Skeletal muscle tissue (tissue), 4 donors: ENCODE results near the gene NPLOC4. TPM values are rescaled to one million over a fixed set of nuclear protein-coding genes. Genes with fewer than 3 reads are reported as not detected.
"Not testable (repeated sequence)": the region's sequence is repeated elsewhere in the genome, so short reads cannot be mapped to it uniquely, and the experiment has no call there.

Experiments used
- H3K27ac ChIP-seq: one replicate; pipeline ENCODE4 v1.7.0; 2013; ENCODE audit warnings: mild to moderate bottlenecking, low read depth, low read length, inconsistent platforms
- H3K27me3 ChIP-seq, 3 donors: one replicate each; pipeline ENCODE4 v1.7.0; 2013; ENCODE audit warnings: low read length in 3 of 3; ENCODE audit not compliant: control insufficient read depth in 3 of 3, insufficient read depth in 3 of 3
- H3K36me3 ChIP-seq, 3 donors: one replicate each; pipeline ENCODE4 v1.7.0; 2013; ENCODE audit warnings: low read length in 3 of 3; ENCODE audit not compliant: control insufficient read depth in 3 of 3, insufficient read depth in 3 of 3
- H3K4me1 ChIP-seq, 3 donors: one replicate each; pipeline ENCODE4 v1.7.0; 2013; ENCODE audit warnings: low read length in 3 of 3, mild to moderate bottlenecking in 3 of 3; ENCODE audit not compliant: control insufficient read depth in 3 of 3, insufficient read depth in 3 of 3
- H3K4me3 ChIP-seq, 3 donors: one replicate each; pipeline ENCODE4 v1.7.0; 2013; ENCODE audit warnings: low read length in 3 of 3
- H3K9ac ChIP-seq, 3 donors: one replicate each; pipeline ENCODE4 v1.7.0; 2013; ENCODE audit warnings: low read length in 3 of 3, mild to moderate bottlenecking in 3 of 3, moderate library complexity in 2 of 3, low read depth in 1 of 3
- H3K9me3 ChIP-seq, 3 donors: one replicate each; pipeline ENCODE4 v1.7.0; 2013; ENCODE audit warnings: low read length in 3 of 3; ENCODE audit not compliant: control insufficient read depth in 3 of 3
- total RNA-seq: library from RNA; depleted of rRNA; stranded (reverse); fragments of >200 nt; gene quantifications from one replicate; pipeline ENCODE4 v1.2.3, GENCODE V29; 2014
- donor health status: Osteomylitis.

Gene NPLOC4
- total RNA-seq, 1 donor from 2014 or later = 43.8 TPM

DNA sequence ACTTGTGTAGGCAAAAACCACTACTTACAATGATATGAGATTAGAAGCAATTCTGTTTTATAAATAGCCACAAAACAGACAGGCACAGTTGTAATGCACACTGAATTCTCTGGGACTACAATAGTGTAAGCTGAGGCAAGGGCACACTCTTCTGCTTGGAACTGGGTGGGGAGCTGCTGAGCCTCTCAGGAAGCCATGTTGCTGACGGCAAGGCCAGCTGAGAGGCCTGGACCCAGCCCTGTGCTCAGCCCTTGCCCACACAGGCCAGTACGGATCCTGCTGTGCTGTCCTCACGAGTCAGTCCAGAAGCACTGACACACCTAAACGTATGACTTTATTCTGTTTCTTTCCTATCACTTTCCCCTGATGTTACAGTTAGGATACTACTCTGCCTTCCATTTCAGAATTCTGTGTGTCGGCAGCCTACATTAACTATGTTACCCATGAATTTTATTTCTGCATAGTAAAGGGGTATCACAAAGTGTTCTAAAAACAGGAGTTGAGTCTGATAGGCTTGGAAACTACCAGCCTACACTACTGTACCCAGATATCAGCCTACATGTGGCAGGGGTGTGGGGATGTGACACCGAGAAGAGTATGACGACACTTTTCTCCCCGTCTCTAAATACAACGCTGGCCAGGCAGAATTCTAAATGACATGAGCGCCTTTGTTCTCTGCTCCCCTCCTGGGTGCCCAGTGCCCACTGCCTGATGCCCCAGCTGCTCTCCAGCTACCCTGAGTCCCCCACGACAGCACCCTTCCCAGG, 43.6 kb downstream of the NPLOC4 start:
- Histone ChIP-seq H3K9me3 (no peaks in the 10 kb centered on the region), H3K9ac (no peak overlapping the region), H3K27me3 (no peaks in the 10 kb centered on the region), H3K4me3 (no peak overlapping the region), H3K36me3 (peaks cover 51 to 76% (median 70%) of the 10 kb centered on the region in 3 donors), H3K4me1 (no peaks in the 10 kb centered on the region), H3K27ac (no peak overlapping the region)

DNA sequence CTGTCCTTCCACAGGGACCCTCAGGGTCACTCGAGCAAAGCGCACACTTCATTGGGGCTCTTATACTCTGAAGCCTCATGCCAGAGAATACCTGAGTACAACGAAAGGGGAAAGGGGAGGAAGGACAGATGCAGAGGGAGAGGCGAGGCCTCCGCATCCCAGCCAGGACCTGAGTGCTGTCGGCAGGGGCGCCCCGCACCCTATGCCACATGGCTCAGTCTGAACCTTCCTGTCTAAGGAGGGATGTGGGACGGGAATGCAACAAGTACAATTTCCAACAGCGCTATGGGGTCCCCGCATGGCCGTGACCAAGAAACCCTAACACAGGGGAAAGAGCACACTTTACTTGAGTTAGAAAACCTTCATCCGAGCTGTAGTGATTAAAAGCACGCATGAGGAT, 44.9 kb downstream of the NPLOC4 start:
- no peak overlapping the region for H3K9ac ChIP-seq
- no peaks in the 10 kb centered on the region for H3K9me3 ChIP-seq
- no peaks in the 10 kb centered on the region for H3K27me3 ChIP-seq
- no peaks in the 10 kb centered on the region for H3K4me1 ChIP-seq
- peaks cover 54 to 75% (median 70%) of the 10 kb centered on the region in 3 donors for H3K36me3 ChIP-seq
- no peak overlapping the region for H3K4me3 ChIP-seq
- H3K27ac ChIP-seq = no peak overlapping the region

DNA sequence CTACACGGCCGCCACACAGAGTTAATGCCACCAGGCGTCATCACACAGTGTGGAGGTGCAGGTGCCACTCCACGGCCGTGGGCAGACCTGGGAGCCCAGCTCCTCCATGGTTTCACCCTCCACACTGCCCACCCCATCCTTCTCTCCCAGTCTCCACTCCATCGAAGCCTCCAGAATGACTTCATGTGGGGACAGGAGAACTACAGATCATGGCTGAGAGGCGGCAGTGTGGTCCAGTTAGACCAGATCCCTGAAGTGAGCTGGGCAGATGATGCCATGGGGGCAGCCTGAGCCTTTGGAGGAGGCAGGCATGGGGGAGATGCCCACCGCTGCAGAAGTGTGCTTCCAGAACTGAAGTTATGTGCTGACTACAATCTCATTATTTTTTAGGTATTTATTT, 46.8 kb downstream of the NPLOC4 start:
- Histone ChIP-seq H3K27me3 (no peaks in the 10 kb centered on the region), H3K9ac (no peak overlapping the region), H3K27ac (no peak overlapping the region), H3K9me3 (no peaks in the 10 kb centered on the region), H3K4me1 (no peaks in the 10 kb centered on the region), H3K36me3 (peaks cover 57 to 79% (median 72%) of the 10 kb centered on the region in 3 donors), H3K4me3 (no peak overlapping the region)

DNA sequence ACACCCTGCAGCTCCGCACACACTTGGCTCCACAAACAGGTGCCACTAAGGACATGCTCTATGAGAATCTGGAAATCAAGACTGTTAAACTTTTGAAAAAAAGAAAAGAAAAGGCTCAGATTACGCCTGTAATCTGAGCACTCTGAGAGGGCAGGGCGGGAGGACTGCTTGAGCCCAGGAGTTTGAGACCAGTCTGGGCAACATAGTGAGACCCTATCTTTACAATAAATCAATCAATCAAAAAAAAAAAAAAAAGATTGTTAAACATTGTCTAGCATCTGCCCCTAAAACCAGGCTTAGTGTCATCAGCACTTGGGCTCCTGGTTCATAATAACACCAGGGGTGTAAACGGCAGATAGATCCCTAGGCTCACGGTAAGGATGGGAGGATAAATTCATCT, 47.3 kb downstream of the NPLOC4 start:
- no peak overlapping the region for H3K27ac ChIP-seq
- no peak overlapping the region for H3K9ac ChIP-seq
- no peaks in the 10 kb centered on the region for H3K9me3 ChIP-seq
- no peaks in the 10 kb centered on the region for H3K27me3 ChIP-seq
- no peaks in the 10 kb centered on the region for H3K4me1 ChIP-seq
- H3K4me3 ChIP-seq = no peak overlapping the region
- H3K36me3 ChIP-seq = peaks cover 55 to 76% (median 68%) of the 10 kb centered on the region in 3 donors

DNA sequence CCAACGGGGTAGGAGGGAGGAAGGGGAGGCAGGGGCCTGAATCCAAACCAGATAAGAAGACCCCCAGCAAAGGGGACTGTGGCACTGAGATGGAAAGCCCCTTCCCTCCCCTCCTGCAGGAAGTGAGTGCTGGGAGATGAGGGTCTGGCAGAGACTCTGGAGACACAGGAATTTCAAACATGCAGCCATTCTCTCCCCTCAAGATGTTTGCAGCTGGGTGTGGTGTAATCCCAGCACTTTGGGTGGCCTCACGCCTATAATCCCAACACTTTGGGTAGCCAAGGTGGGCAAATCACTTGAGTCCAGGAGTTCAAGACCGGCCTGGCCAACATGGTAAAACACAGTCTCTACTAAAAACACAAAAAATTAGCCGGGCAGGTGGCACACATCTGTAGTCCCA, 50.8 kb downstream of the NPLOC4 start:
- no peak overlapping the region for H3K9ac ChIP-seq
- no peak overlapping the region for H3K27ac ChIP-seq
- peaks cover 64 to 74% (median 74%) of the 10 kb centered on the region in 3 donors for H3K36me3 ChIP-seq
- H3K4me3 ChIP-seq = no peak overlapping the region
- H3K4me1 ChIP-seq = peaks cover 2 to 8% (median 7%) of the 10 kb centered on the region in 3 donors
- H3K9me3 ChIP-seq = no peaks in the 10 kb centered on the region
- H3K27me3 ChIP-seq = no peaks in the 10 kb centered on the region

DNA sequence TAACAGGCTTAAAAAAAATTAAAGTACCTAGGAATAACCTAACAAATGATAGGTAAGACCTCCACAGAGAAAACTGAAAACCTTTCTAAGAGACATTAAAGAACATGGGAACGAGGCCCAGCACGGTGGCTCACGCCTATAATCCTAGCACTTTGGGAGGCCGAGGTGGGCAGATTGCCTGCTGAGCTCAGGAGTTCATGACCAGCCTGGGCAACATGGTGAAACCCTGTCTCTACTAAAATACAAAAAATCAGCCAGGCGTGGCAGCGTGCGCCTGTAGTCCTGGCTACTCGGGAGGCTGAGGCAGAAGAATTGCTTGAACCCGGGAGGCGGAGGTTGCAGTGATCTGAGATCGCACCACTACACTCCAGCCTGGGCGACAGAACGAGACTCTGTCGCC, 52.1 kb downstream of the NPLOC4 start:
- H3K36me3 ChIP-seq = peaks cover 62 to 70% (median 66%) of the 10 kb centered on the region in 3 donors
- not testable (repeated sequence) for H3K4me1 ChIP-seq, H3K27ac ChIP-seq, H3K4me3 ChIP-seq, H3K27me3 ChIP-seq, H3K9me3 ChIP-seq, H3K9ac ChIP-seq

DNA sequence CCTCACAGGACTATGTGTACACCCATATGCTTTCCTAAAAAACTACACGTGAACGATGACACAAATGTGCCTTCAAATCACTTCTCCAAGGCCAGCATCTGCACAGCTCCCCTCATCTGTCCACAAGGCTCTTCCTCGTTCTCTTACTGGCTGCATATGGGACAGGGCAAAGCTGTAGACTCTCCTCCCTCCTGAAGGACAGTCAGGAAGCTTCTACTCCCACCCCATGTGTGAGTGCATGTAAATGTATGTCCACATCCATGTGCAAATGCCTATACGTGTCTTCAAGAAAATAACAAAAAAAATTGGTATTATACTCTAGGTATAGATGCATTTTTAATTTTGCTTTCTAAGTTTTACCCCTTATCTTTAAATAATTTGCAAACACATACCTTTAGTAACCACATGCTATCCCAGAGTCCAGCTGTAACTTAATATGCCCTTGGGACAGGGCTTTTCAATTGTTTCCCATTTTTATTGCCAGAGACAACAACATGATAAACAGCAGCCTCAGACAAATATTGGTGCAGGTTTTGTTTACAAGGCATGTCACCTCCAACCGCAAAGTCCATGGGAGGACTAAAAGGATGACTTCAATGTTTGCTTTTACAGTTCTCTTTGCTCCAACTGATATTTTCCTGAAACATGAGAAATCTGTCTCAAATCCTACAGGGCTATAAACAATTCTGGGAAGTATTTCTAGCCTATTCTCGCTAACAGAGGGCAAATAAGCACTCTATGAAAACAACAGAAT, 53.1 kb downstream of the NPLOC4 start:
- H3K36me3 ChIP-seq = peaks cover 55 to 66% (median 65%) of the 10 kb centered on the region in 3 donors
- H3K4me1 ChIP-seq = peaks cover 2 to 8% (median 7%) of the 10 kb centered on the region in 3 donors
- H3K27me3 ChIP-seq = no peaks in the 10 kb centered on the region
- no peak overlapping the region for H3K9ac ChIP-seq
- H3K27ac ChIP-seq = no peak overlapping the region
- H3K9me3 ChIP-seq = no peaks in the 10 kb centered on the region
- H3K4me3 ChIP-seq = no peak overlapping the region

DNA sequence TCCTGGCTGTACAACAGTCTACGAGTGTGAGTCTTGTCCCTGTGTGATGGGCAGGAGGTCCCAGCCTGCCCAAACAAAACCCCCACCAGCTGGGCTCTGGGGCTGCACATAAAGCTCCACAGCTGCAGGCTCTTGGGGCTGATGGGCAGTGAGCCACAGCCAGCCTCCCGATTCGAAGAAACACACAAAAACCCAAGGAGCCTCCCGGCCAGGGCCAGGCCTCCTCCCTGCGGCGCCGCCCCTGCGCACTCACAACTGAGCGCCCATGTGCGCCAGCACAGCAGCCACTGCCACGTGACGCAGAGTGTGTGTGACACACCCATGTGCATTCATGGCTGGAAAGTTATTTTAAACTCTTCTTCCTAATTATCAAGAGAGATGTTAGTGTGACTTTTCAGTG, 54.2 kb downstream of the NPLOC4 start:
- Histone ChIP-seq H3K36me3 (peaks cover 48 to 56% (median 55%) of the 10 kb centered on the region in 3 donors), H3K27ac (no peak overlapping the region), H3K9me3 (no peaks in the 10 kb centered on the region), H3K9ac (no peak overlapping the region), H3K4me1 (peaks cover 4 to 14% (median 7%) of the 10 kb centered on the region in 3 donors), H3K27me3 (no peaks in the 10 kb centered on the region), H3K4me3 (no peak overlapping the region)

DNA sequence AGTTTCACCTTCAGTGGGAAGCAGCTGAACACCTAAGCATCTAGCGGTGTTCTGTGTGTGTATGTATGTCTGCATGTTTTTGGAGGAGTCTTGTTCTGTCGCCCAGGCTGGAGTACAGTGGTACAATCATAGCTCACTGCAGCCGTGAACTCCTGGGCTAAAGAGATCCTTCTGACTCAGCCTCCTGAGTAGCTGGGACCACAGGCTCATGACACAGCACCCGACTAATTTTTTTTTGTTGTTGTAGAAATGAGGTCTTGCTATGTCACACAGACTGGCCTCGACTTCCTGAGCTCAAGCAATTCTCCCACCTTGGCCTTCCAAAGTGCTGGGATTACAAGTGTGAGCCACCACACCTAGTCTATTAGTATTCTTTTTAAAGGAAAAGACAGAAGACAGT, 54.6 kb downstream of the NPLOC4 start:
- H3K36me3 ChIP-seq = peaks cover 48 to 56% (median 55%) of the 10 kb centered on the region in 3 donors
- no peak overlapping the region for H3K9ac ChIP-seq
- no peak overlapping the region for H3K27ac ChIP-seq
- H3K4me1 ChIP-seq = peaks cover 8 to 18% (median 10%) of the 10 kb centered on the region in 3 donors
- no peaks in the 10 kb centered on the region for H3K27me3 ChIP-seq
- no peak overlapping the region for H3K4me3 ChIP-seq
- no peaks in the 10 kb centered on the region for H3K9me3 ChIP-seq

DNA sequence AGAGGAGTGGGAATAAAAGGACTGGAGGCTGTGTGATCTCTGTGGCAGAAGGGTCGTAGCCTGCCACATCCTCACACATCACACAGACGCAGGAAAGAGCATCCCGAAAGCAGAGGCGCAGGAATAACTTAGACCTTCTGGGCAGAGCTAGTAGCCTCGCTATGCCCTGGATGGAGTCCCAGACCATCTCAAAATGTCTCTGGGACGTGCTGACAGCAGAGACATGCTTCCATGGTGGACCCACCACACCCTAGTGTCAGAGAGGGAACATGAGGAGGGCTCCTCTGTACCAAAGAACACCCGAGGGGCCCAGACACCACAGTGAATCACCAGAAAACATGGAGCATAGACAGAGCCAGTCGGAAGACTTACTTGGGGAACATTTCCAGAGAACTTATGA, 55.2 kb downstream of the NPLOC4 start:
- no peak overlapping the region for H3K27ac ChIP-seq
- no peak overlapping the region for H3K4me3 ChIP-seq
- H3K9ac ChIP-seq = peak overlapping the region in 1 of 3 donors; percentile 16
- no peaks in the 10 kb centered on the region for H3K9me3 ChIP-seq
- peaks cover 45 to 53% (median 53%) of the 10 kb centered on the region in 3 donors for H3K36me3 ChIP-seq
- no peaks in the 10 kb centered on the region for H3K27me3 ChIP-seq
- H3K4me1 ChIP-seq = peaks cover 12 to 23% (median 13%) of the 10 kb centered on the region in 3 donors
